GM19025 (cell line): Measurements from ENCODE around the gene AMOTL2.

Experiments used
- ATAC-seq: cut with Tn5 transposase; IDR thresholded peaks from one replicate; pipeline ENCODE4 v1.9.1; 2021; ENCODE audit warnings: mild to moderate bottlenecking, low read depth, moderate library complexity; ENCODE audit not compliant: unreplicated experiment

The AMOTL2 gene

GRCh38 chr3:134381076-134381475 lies 6.8 kb upstream of the AMOTL2 start:
- no peak for ATAC-seq

- no peak for ATAC-seq
These were observed 6.0 kb upstream of the AMOTL2 start for GRCh38 chr3:134380249-134380648.

GRCh38 chr3:134378818-134379217 lies 4.6 kb upstream of the AMOTL2 start:
- no peak for ATAC-seq

- ATAC-seq: no peak
These were observed 4.1 kb upstream of the AMOTL2 start for GRCh38 chr3:134378384-134378783.

- no peak for ATAC-seq
These were observed 3.6 kb upstream of the AMOTL2 start for GRCh38 chr3:134377896-134378295.

- ATAC-seq: no peak
These were observed 2.7 kb upstream of the AMOTL2 start for GRCh38 chr3:134376786-134377426.

- ATAC-seq: no peak
These were observed 2.1 kb upstream of the AMOTL2 start for GRCh38 chr3:134376385-134376765.

GRCh38 chr3:134375582-134376384 lies 1.5 kb upstream of the AMOTL2 start:
- ATAC-seq: no peak

GRCh38 chr3:134374791-134375581 lies 739 bp upstream of the AMOTL2 start:
- ATAC-seq: no peak

- no peak for ATAC-seq
These were observed 759 bp downstream of the AMOTL2 start for GRCh38 chr3:134373271-134374104.

GRCh38 chr3:134372396-134373270 lies 1.6 kb downstream of the AMOTL2 start:
- ATAC-seq: no peak

- ATAC-seq: no peak
These were observed 2.5 kb downstream of the AMOTL2 start for GRCh38 chr3:134371542-134372324.

- ATAC-seq: no peak
These were observed 3.4 kb downstream of the AMOTL2 start for GRCh38 chr3:134370611-134371531.

- ATAC-seq: no peak
These were observed 4.2 kb downstream of the AMOTL2 start for GRCh38 chr3:134369861-134370596.

- ATAC-seq: no peak
These were observed 5.0 kb downstream of the AMOTL2 start for GRCh38 chr3:134369231-134369741.

- ATAC-seq: no peak
These were observed 5.5 kb downstream of the AMOTL2 start for GRCh38 chr3:134368751-134369105.
